OCI-LY7 (cell line): ENCODE measurements around the gene THRAP3. TPM values are rescaled to one million over a fixed set of nuclear protein-coding genes. Genes with fewer than 3 reads are reported as not detected.

Experiments used
- BruUV-seq: library from RNA; stranded (reverse); fragments of 400-500 nt; replicated peaks from 2 replicates; lab custom pipeline; 2021; lab: Mats Ljungman, UMichigan
- CTCF ChIA-PET: fragments of 300-600 bp; sonication (Branson Sonifier 250); formaldehyde crosslinking; loops from one replicate; lab custom pipeline; 2022; ENCODE audit warnings: antibody characterized with exemption; ENCODE audit not compliant: unreplicated experiment; lab: Charles Lee
- POLR2A ChIA-PET: fragments of 300-600 bp; sonication (Branson Sonifier 250); formaldehyde crosslinking; loops from one replicate; lab custom pipeline; 2022; ENCODE audit warnings: antibody characterized with exemption; lab: Charles Lee
- DNase-seq: peaks from one replicate; pipeline ENCODE4 v3.0.0-alpha.2; 2015; ENCODE audit warnings: low spot score
- H2AFZ ChIP-seq: fragments of 200-600 bp; sonication (generic), shearing (Covaris generic); 2 replicates; pipeline ENCODE4 v1.6.1; 2014; ENCODE audit warnings: mild to moderate bottlenecking, antibody characterized with exemption, low read length, moderate library complexity
- H3K27ac ChIP-seq: fragments of 200-600 bp; sonication (generic); 2 replicates; pipeline ENCODE4 v1.5.1; 2014; ENCODE audit warnings: mixed run types, low read depth, mild to moderate bottlenecking, moderate library complexity, low read length, inconsistent platforms; ENCODE audit not compliant: poor library complexity, severe bottlenecking
- H3K36me3 ChIP-seq: fragments of 200-600 bp; sonication (generic); 2 replicates; pipeline ENCODE4 v1.6.1; 2014; ENCODE audit warnings: mild to moderate bottlenecking, antibody characterized with exemption, low read length, moderate library complexity, mixed read lengths; ENCODE audit not compliant: insufficient read depth
- H3K4me1 ChIP-seq: fragments of 200-600 bp; sonication (generic); 2 replicates; pipeline ENCODE4 v1.5.1; 2014; ENCODE audit warnings: mild to moderate bottlenecking, low read length; ENCODE audit not compliant: insufficient read depth, poor library complexity, severe bottlenecking
- H3K4me2 ChIP-seq: fragments of 200-600 bp; sonication (generic); 2 replicates; pipeline ENCODE4 v1.6.1; 2014; ENCODE audit warnings: mild to moderate bottlenecking, low read length
- H3K4me3 ChIP-seq: fragments of 200-600 bp; sonication (generic); 2 replicates; pipeline ENCODE4 v1.5.1; 2014; ENCODE audit warnings: mild to moderate bottlenecking, low read depth, low read length; ENCODE audit not compliant: poor library complexity, severe bottlenecking
- H3K79me2 ChIP-seq: fragments of 200-600 bp; sonication (generic); 2 replicates; pipeline ENCODE4 v1.6.1; 2016; ENCODE audit warnings: low read depth, mild to moderate bottlenecking, low read length, moderate library complexity, mixed read lengths; ENCODE audit not compliant: insufficient read depth
- H3K9me2 ChIP-seq: fragments of 200-600 bp; sonication (generic); 2 replicates; pipeline ENCODE4 v1.6.1; 2016; ENCODE audit warnings: mild to moderate bottlenecking, low read length, mixed read lengths; ENCODE audit not compliant: insufficient read depth
- H3K9me3 ChIP-seq: fragments of 200-600 bp; sonication (generic); 2 replicates; pipeline ENCODE4 v1.6.1; 2014; ENCODE audit warnings: mild to moderate bottlenecking, mixed run types, low read length, mixed read lengths
- H4K20me1 ChIP-seq: fragments of 200-600 bp; sonication (generic); 2 replicates; pipeline ENCODE4 v1.6.1; 2014; ENCODE audit warnings: mild to moderate bottlenecking, antibody characterized with exemption, low read length, moderate library complexity, mixed read lengths; ENCODE audit not compliant: insufficient read depth
- EZH2phosphoT487 ChIP-seq: fragments of 200-600 bp; sonication (generic); IDR thresholded peaks from 2 replicates; pipeline ENCODE4 v1.6.1; 2018; ENCODE audit warnings: low read depth, borderline replicate concordance, mild to moderate bottlenecking, mixed run types, antibody characterized with exemption, low read length, moderate library complexity, mixed read lengths
- intact Hi-C: fragments of 100-400 bp; cut with micrococcal nuclease; formaldehyde crosslinking; loops from one replicate; pipeline ENCODE4 v1.10.0; 2022; ENCODE audit not compliant: unreplicated experiment
- total RNA-seq, 2 experiments: library from RNA; depleted of rRNA in 1 of 2; stranded (reverse); fragments of >200 nt in 1 of 2; shearing (Covaris generic) in 1 of 2; gene quantifications; 2 replicates each; pipeline ENCODE4 v1.2.3, GENCODE V29; 2014 to 2022
- TF ChIP-seq, protein P1 (sequence below): fragments of 200-600 bp; sonication (generic); conservative IDR thresholded peaks from 2 replicates; pipeline ENCODE4 v1.5.1; 2014; ENCODE audit warnings: mild to moderate bottlenecking, antibody characterized with exemption, low read length, moderate library complexity, mixed read lengths

Gene THRAP3
- total RNA-seq, 2 experiments from 2014 or later, result 98.7 to 132 TPM

DNA sequence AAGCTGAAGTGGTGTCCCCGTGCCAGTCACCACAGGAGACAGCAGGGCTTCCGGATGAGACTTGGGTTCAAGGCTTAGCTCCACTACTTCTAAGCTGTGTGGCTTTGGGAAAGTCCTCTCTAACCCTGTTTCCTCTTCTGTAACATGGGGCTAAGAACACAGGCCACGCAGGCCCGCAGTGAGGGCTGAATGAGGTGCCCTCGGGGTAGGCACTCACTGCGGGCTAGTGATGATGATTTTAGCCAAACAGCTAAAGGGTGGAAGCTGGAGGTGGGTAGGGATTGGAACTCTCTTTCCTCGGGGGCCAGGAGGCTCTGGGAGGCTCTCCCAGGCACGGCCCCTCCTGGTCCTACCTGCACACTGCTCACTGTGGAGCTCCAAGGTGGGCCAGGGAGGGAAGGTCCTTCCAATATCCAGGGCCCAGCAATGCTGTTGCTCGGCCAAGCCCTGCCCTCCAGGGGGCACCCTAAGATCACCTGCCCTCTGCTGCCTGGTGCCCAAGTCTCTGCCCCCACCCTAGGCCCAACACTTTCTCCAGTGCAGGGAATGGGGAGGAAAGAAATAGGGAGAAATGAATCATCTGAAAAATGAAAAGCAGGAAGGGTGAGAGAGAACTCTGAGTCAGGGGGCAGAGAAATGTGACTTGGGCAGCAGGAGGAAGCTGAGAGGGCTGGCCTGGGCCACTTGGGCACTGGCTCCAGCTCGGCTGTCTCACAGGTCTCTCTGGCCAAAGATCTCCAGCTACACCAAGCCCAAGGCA lies 118.4 kb downstream of the THRAP3 start:
- no TSS peak for BruUV-seq
- CTCF ChIA-PET, result interaction anchor here (0.6 to 1.9 kb wide), 6 partner anchors 8 to 102 kb away, joined by 3 to 6 read pairs (median 4); no protein-coding TSS in a partner anchor
- intact Hi-C loops, result loop anchor here (1.0 kb wide), 2 partner anchors 27 to 78 kb away; no protein-coding TSS in a partner anchor
- no peak overlapping the region for H3K4me2 ChIP-seq
- no peaks in the 10 kb centered on the region for H4K20me1 ChIP-seq
- POLR2A ChIA-PET, result no interaction called here
- H3K9me3 ChIP-seq, result no peaks in the 10 kb centered on the region
- peaks cover 37% of the 10 kb centered on the region; the same call in 1 of the 2 replicates for H3K36me3 ChIP-seq
- peak; percentile 55 for DNase-seq
- H3K9me2 ChIP-seq, result no peaks in the 10 kb centered on the region
- TF ChIP-seq EZH2phosphoT487, result no peak
- TF ChIP-seq, protein P1, sequence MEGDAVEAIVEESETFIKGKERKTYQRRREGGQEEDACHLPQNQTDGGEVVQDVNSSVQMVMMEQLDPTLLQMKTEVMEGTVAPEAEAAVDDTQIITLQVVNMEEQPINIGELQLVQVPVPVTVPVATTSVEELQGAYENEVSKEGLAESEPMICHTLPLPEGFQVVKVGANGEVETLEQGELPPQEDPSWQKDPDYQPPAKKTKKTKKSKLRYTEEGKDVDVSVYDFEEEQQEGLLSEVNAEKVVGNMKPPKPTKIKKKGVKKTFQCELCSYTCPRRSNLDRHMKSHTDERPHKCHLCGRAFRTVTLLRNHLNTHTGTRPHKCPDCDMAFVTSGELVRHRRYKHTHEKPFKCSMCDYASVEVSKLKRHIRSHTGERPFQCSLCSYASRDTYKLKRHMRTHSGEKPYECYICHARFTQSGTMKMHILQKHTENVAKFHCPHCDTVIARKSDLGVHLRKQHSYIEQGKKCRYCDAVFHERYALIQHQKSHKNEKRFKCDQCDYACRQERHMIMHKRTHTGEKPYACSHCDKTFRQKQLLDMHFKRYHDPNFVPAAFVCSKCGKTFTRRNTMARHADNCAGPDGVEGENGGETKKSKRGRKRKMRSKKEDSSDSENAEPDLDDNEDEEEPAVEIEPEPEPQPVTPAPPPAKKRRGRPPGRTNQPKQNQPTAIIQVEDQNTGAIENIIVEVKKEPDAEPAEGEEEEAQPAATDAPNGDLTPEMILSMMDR, result peak; percentile 81
- no peak overlapping the region for H3K27ac ChIP-seq
- no peak overlapping the region for H3K4me3 ChIP-seq
- peaks cover 9% of the 10 kb centered on the region for H3K4me1 ChIP-seq
- no peaks in the 10 kb centered on the region for H3K79me2 ChIP-seq
- H2AFZ ChIP-seq, result no peak overlapping the region

DNA sequence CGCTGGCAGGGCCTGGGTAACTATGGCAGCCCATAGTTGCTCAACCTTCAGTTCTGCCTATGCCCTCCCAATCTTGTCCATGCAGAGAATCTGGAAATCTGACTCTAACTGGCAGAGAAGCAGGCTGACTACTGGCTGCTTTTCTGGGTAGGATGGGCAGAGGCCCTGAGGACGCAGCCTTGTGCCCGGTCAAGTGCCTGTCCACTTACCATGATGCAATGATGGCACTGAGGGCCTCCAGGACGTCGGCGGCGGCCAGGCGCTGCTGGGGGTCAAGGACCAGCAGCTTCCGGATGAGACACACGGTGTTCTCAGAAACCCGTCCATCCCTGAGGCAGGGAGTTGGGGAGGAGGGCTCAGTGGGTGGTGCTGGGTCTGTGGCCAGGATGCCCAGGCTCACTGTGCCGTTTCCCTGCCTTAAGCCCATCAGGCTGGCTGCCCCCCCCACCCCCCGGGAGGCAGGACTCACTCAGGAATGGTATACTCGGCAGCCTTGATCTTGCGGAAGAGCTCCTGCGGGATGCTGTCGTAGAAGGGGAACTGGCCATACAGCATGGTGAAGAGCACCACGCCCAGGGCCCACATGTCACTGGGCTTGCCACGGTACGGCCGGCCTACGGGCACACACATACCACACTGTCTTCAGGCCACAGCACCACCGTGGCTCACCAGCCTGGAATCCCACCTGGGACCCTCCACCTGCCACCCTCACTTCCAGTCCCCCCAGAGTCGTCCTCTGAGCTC lies 119.6 kb downstream of the THRAP3 start:
- ChIA-PET CTCF (interaction anchor here (0.6 to 1.9 kb wide), 4 partner anchors 7 to 78 kb away, joined by 4 to 7 read pairs (median 6); no protein-coding TSS in a partner anchor), POLR2A (no interaction called here)
- H3K27ac ChIP-seq, result no peak overlapping the region
- TF ChIP-seq, protein P1, result no peak
- no peak for TF ChIP-seq EZH2phosphoT487
- no TSS peak for BruUV-seq
- H3K9me3 ChIP-seq, result no peaks in the 10 kb centered on the region
- H3K36me3 ChIP-seq, result peaks cover 49% of the 10 kb centered on the region
- H3K9me2 ChIP-seq, result no peaks in the 10 kb centered on the region
- H3K4me3 ChIP-seq, result no peak overlapping the region
- intact Hi-C loops, result no loop called here
- no peaks in the 10 kb centered on the region for H3K79me2 ChIP-seq
- H3K4me1 ChIP-seq, result peaks cover 12% of the 10 kb centered on the region
- DNase-seq, result no peak
- no peak overlapping the region for H2AFZ ChIP-seq
- no peak overlapping the region for H3K4me2 ChIP-seq
- no peaks in the 10 kb centered on the region for H4K20me1 ChIP-seq
